IPS-20b (cell line): ENCODE data around the gene MRPS9.

Experiments used
- H3K27ac ChIP-seq: one replicate; pipeline ENCODE4 v1.5.1; 2013; ENCODE audit warnings: low read length
- H3K27me3 ChIP-seq: 2 replicates; pipeline ENCODE4 v1.6.1; 2013; ENCODE audit warnings: mild to moderate bottlenecking, low read length, inconsistent platforms; ENCODE audit not compliant: insufficient read depth
- H3K36me3 ChIP-seq: 2 replicates; pipeline ENCODE4 v1.6.1; 2013; ENCODE audit warnings: low read depth, mild to moderate bottlenecking, inconsistent platforms, low read length, moderate library complexity; ENCODE audit not compliant: insufficient read depth
- H3K4me1 ChIP-seq: 2 replicates; pipeline ENCODE4 v1.6.1; 2013; ENCODE audit warnings: mild to moderate bottlenecking, control low read depth, inconsistent platforms, low read length, moderate library complexity; ENCODE audit not compliant: insufficient read depth
- H3K4me3 ChIP-seq: 2 replicates; pipeline ENCODE4 v1.5.1; 2013; ENCODE audit warnings: mild to moderate bottlenecking, low read length, inconsistent platforms
- H3K9ac ChIP-seq: 2 replicates; pipeline ENCODE4 v1.6.1; 2013; ENCODE audit warnings: low read depth, mild to moderate bottlenecking, inconsistent platforms, low read length, moderate library complexity
- H3K9me3 ChIP-seq: 2 replicates; pipeline ENCODE4 v1.6.1; 2013; ENCODE audit warnings: mild to moderate bottlenecking, low read depth, low read length, inconsistent platforms; ENCODE audit not compliant: insufficient read depth

The MRPS9 gene

DNA sequence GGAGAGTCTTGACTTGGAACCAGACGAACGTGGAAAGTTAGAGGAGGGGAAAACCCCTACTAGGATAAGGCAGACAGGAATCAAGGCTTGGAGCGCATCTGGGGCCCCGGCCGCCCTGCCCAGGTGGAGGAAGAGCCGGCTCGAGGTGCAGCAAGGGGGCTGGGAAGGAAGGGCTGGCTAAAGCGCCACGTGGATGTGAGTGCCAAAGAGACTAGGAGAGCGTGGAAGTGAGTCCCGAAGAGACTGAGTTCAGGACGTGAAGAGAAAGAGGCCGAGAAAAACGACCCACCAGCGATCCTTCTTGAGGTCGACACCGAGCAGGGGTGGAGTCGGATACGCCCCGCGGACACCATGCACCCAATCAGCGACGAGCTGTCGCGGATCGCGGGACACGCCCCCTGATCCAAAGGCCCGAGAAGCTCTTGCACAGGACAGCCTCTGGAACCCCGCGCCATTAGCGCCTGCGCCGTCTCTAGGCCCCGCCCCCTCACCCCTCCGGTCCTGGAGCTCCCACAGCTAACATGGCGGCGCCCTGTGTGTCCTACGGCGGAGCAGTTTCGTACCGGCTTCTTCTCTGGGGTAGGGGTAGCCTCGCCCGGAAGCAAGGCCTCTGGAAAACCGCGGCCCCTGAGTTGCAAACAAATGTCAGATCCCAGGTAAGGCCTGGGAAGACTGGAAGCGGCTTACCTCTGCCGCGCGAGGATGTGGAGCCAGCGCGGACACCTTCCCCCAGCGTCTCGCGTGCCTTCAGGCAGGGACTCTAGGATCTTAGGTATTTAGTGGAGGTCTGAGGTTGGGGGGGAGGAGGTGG, at the start of gene MRPS9:
TSS of gene MRPS9 (plus strand) at position 498 of the 811 bp plus-strand sequence. CDS start at position 522, 24 bp downstream.
- Histone ChIP-seq H3K9ac (peak within 1 kb of the TSS; percentile 93), H3K27me3 (no peaks in the 10 kb centered on the region), H3K27ac (peak within 1 kb of the TSS; percentile 68), H3K4me1 (peaks cover 13% of the 10 kb centered on the region), H3K9me3 (no peaks in the 10 kb centered on the region), H3K4me3 (peak within 1 kb of the TSS; percentile 88), H3K36me3 (no peaks in the 10 kb centered on the region)

DNA sequence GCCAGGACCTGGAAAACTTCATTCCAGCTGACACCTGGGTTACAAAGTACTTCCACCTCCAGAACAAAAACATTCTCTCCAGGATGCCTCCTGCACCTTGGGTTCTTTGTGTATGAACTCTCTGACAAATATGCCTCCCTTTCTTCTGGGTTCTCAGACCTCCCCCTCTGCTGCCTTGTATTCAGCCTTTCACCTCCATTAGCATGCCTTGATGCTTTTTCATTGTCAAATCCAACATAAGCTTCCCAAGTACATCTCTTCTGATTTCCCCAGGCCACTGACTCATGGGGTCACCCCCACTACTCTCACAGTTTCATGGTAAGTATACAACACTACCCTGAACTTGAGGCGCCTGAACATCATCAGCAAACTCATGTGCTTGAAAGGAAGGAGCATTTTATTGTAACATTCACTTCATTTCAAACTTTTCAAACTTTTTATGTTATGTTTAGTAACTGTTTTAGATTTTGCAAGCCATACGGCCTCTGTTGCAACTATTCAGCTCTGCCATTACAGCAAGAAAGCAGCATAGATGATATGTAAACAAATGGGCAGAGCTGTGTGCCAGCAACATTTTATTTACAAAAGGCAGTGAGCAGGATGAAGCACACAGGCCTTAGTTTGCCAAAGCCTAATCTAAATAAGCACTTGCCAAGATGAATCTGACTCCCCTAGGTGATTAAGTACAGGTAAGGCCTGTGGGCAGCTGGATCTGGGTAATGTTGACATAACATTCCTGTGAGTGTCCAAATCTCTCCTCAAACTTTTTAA, 32.5 kb upstream of the MRPS9 start:
- peaks cover 11% of the 10 kb centered on the region; the same call in 1 of the 2 replicates for H3K4me1 ChIP-seq
- H3K9ac ChIP-seq = no peak overlapping the region
- no peaks in the 10 kb centered on the region for H3K27me3 ChIP-seq
- no peak overlapping the region for H3K27ac ChIP-seq
- H3K36me3 ChIP-seq = no peaks in the 10 kb centered on the region
- H3K4me3 ChIP-seq = no peak overlapping the region
- peaks cover 21% of the 10 kb centered on the region for H3K9me3 ChIP-seq

DNA sequence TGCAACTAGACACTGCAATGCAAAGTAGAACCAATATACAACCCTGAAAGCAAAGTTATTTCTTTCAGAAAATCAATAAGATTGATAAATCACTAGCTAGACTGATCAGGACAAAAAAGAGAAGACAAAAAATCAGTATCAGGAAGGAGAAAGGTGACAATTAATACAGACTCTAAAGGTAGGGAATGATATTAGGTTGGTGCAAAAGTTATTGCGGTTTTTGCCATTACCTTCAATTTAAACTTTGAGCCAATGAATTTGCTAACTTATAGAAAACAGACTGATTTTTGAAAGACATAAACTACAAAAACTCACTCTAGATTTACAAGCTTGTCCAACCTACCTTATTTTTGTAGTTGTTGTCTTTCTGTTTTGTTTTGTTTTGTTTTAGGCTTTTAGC, 30.5 kb upstream of the MRPS9 start:
- Histone ChIP-seq H3K4me3 (no peak overlapping the region), H3K36me3 (no peaks in the 10 kb centered on the region), H3K27me3 (no peaks in the 10 kb centered on the region), H3K27ac (no peak overlapping the region), H3K4me1 (peaks cover 11% of the 10 kb centered on the region; the same call in 1 of the 2 replicates), H3K9me3 (peaks cover 21% of the 10 kb centered on the region), H3K9ac (no peak overlapping the region)

DNA sequence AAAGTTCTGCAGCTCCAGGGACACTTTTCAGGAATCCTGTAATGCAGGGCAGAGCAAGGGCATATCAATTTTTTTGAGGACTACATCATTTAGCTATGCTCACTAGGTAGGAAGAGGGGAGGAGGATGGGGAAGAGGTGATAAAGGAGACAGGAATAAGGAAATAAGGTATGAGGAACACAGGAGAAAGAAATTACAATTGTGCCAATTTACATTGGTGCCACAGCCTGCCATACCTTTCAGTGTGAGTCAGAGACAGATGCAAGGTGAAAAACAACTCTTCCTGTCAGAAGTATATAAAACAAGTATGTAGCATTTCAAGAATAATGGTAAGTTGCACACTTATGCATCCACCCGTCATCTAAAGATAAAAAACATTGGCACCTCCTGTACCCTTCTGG, 5.4 kb upstream of the MRPS9 start:
- H3K9me3 ChIP-seq = no peaks in the 10 kb centered on the region; the same call in 1 of the 2 replicates
- H3K9ac ChIP-seq = no peak overlapping the region
- no peaks in the 10 kb centered on the region for H3K27me3 ChIP-seq
- H3K4me1 ChIP-seq = peaks cover 2% of the 10 kb centered on the region; the same call in 1 of the 2 replicates
- H3K4me3 ChIP-seq = no peak overlapping the region
- no peak overlapping the region for H3K27ac ChIP-seq
- no peaks in the 10 kb centered on the region for H3K36me3 ChIP-seq

DNA sequence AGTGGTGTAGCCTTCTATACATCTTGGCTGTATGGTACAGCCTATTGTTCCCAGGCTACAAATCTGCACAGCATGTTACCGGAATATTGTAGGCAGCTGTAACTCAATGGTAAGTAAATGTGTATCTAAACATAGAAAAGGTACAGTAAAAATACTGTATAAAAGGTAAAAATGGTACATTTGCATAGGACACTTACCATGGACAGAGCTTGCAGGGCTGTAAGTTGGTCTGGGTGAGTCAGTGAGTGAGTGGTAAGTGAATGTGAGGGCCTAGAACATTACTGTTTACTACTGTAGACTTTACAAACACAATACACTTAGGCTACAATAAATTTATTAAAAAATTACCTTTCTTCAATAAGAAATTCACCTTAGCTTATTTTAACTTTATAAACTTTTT, 3.7 kb upstream of the MRPS9 start:
- Histone ChIP-seq H3K9me3 (no peaks in the 10 kb centered on the region; the same call in 1 of the 2 replicates), H3K9ac (no peak overlapping the region), H3K27me3 (no peaks in the 10 kb centered on the region), H3K4me1 (peaks cover 2% of the 10 kb centered on the region; the same call in 1 of the 2 replicates), H3K27ac (no peak overlapping the region), H3K4me3 (no peak overlapping the region), H3K36me3 (no peaks in the 10 kb centered on the region)

DNA sequence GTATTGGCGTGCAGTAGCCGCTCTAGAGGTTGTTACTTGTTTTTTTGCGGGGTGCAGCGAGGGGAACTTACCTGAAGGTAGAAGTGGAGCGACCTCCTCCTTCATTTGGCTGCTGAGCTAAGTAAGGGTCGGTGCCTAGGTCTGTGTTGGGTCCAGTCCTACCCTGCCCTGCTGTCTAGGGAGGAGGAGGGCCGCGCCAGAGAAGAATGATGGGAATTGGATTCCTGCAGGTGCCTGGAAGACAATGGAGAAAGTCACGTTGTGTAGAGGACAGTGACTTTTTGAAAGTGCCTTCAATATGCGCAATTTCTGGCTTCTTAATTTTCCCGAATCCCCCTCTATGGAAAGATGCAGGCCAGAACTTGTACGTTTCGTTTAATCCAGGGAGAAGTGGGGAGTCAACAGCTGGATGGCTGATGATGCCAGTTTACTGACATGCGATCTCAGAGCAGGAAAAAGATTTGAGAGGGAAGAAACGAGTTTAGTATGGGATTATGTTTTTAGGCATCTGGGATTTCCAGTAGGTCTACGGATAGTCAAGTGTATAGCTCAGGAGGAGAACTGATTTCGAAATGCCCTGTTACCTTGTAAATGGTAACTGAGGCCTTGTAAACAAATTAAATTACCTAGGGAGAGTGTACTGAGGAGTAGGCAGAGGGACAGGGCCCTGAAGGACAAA, 653 bp downstream of the MRPS9 start:
- Histone ChIP-seq H3K9ac (peak overlapping the region; percentile 93), H3K4me3 (peak overlapping the region; percentile 88), H3K9me3 (no peaks in the 10 kb centered on the region), H3K27me3 (no peaks in the 10 kb centered on the region), H3K27ac (peak overlapping the region; percentile 54), H3K4me1 (peaks cover 13% of the 10 kb centered on the region), H3K36me3 (no peaks in the 10 kb centered on the region)

GRCh38 chr2:105039559-105039958, 1.7 kb downstream of the MRPS9 start:
- Histone ChIP-seq H3K27me3 (no peaks in the 10 kb centered on the region), H3K27ac (no peak overlapping the region), H3K9me3 (no peaks in the 10 kb centered on the region), H3K36me3 (no peaks in the 10 kb centered on the region), H3K9ac (no peak overlapping the region), H3K4me3 (peak overlapping the region; percentile 88; the same call in 1 of the 2 replicates), H3K4me1 (peaks cover 13% of the 10 kb centered on the region)

DNA sequence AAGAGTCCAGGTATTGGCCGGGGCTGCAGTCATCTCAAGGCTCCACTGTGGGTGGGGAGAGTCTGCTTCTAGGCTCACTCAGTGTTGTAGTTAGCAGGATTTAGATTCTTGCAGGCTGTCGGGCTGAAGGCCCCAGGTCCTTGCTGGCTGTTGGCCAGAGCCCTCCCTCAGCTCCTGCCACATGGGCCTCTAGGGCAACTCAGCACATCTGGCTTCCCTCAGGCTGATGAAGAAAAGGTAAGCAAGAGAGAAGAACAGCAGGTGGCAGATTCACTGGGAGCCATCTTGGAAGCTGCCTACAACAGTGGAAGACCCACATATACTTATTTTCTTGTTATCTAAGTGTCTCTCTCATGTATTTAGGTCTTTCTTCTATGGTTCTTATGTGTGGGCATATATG, 4.3 kb downstream of the MRPS9 start:
- Histone ChIP-seq H3K9me3 (no peaks in the 10 kb centered on the region), H3K27me3 (no peaks in the 10 kb centered on the region), H3K27ac (no peak overlapping the region), H3K4me1 (peaks cover 11% of the 10 kb centered on the region), H3K9ac (no peak overlapping the region; the same call in 1 of the 2 replicates), H3K4me3 (no peak overlapping the region), H3K36me3 (no peaks in the 10 kb centered on the region)

DNA sequence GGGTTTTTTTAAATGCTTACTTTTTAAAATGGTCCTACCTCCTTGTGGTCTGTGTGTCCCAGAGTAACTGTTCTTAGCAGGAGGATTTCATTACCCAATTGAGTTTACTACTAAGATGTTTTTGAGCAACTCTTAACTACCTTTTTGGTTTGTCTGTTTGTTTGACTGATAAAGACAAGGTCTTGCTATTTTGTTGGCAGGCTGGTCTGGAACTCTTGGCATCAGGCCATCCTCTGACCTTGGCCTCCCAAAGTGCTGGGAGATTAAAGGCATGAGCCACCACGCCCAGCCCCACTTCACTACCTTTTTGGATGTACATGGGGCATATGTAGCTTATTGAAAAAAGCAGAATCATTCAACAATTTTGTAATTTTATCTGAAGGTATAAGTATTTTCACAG, 14.9 kb downstream of the MRPS9 start:
- H3K4me1 ChIP-seq = no peaks in the 10 kb centered on the region

GRCh38 chr2:105055613-105056012, 17.7 kb downstream of the MRPS9 start:
- Histone ChIP-seq H3K27ac (no peak overlapping the region), H3K27me3 (no peaks in the 10 kb centered on the region), H3K9ac (no peak overlapping the region), H3K4me3 (no peak overlapping the region), H3K36me3 (peaks cover 25% of the 10 kb centered on the region), H3K4me1 (no peaks in the 10 kb centered on the region), H3K9me3 (peaks cover 8% of the 10 kb centered on the region; the same call in 1 of the 2 replicates)

More for the DNA sequence above, 14.9 kb downstream of the MRPS9 start:
- H3K4me3 ChIP-seq = no peak overlapping the region
- peaks cover 32% of the 10 kb centered on the region for H3K36me3 ChIP-seq
- no peak overlapping the region for H3K9ac ChIP-seq
- peaks cover 9% of the 10 kb centered on the region; the same call in 1 of the 2 replicates for H3K9me3 ChIP-seq
- no peak overlapping the region for H3K27ac ChIP-seq
- no peaks in the 10 kb centered on the region for H3K27me3 ChIP-seq

GRCh38 chr2:105056245-105056644, 18.4 kb downstream of the MRPS9 start:
- Histone ChIP-seq H3K27ac (no peak overlapping the region), H3K36me3 (peaks cover 19% of the 10 kb centered on the region), H3K9ac (no peak overlapping the region), H3K9me3 (peaks cover 1% of the 10 kb centered on the region; the same call in 1 of the 2 replicates), H3K27me3 (no peaks in the 10 kb centered on the region), H3K4me1 (no peaks in the 10 kb centered on the region), H3K4me3 (no peak overlapping the region)
